MM.1S (cell line): ENCODE data around the gene TRIOBP.

Source experiments
- DNase-seq: peaks from one replicate; pipeline ENCODE4 v3.0.0-alpha.2; 2015
- H2AFZ ChIP-seq: fragments of 300-600 bp; sonication (generic); 2 replicates; pipeline ENCODE4 v1.6.0; 2016; ENCODE audit warnings: antibody characterized with exemption, low read length
- H3F3A ChIP-seq: fragments of 300-600 bp; sonication (generic); 2 replicates; pipeline ENCODE4 v1.6.1; 2016; ENCODE audit warnings: mild to moderate bottlenecking, antibody characterized with exemption, low read length, moderate library complexity, mixed read lengths; ENCODE audit not compliant: insufficient read depth
- H3K27ac ChIP-seq: fragments of 300-600 bp; sonication (generic); 2 replicates; pipeline ENCODE4 v1.5.1; 2016; ENCODE audit warnings: mild to moderate bottlenecking, low read length
- H3K27me3 ChIP-seq: fragments of 300-600 bp; sonication (generic); replicated peaks from 2 replicates; pipeline ENCODE4 v1.6.0; 2016; ENCODE audit warnings: low read length; ENCODE audit not compliant: insufficient read depth
- H3K36me3 ChIP-seq: fragments of 300-600 bp; sonication (generic); replicated peaks from 2 replicates; pipeline ENCODE4 v1.6.1; 2016; ENCODE audit warnings: mild to moderate bottlenecking, low read length, mixed read lengths; ENCODE audit not compliant: insufficient read depth
- H3K4me1 ChIP-seq: fragments of 300-600 bp; sonication (generic); 2 replicates; pipeline ENCODE4 v1.6.1; 2016; ENCODE audit warnings: low read length, mixed read lengths
- H3K4me2 ChIP-seq: fragments of 300-600 bp; sonication (generic); 2 replicates; pipeline ENCODE4 v1.6.0; 2016; ENCODE audit warnings: low read depth, low read length
- H3K4me3 ChIP-seq: fragments of 300-600 bp; sonication (generic); 2 replicates; pipeline ENCODE4 v1.5.1; 2016; ENCODE audit warnings: low read length, mixed read lengths
- H3K79me2 ChIP-seq: fragments of 300-600 bp; sonication (generic); 2 replicates; pipeline ENCODE4 v1.6.1; 2016; ENCODE audit warnings: mixed run types, low read length, mixed read lengths
- H3K9ac ChIP-seq: fragments of 300-600 bp; sonication (generic); 2 replicates; pipeline ENCODE4 v1.6.1; 2016; ENCODE audit warnings: low read length, mixed read lengths
- H3K9me2 ChIP-seq: fragments of 300-600 bp; sonication (generic); replicated peaks from 2 replicates; pipeline ENCODE4 v1.6.1; 2016; ENCODE audit warnings: mild to moderate bottlenecking, low read length, mixed read lengths; ENCODE audit not compliant: insufficient read depth
- H3K9me3 ChIP-seq: fragments of 300-600 bp; sonication (generic); replicated peaks from 2 replicates; pipeline ENCODE4 v1.6.1; 2016; ENCODE audit warnings: mild to moderate bottlenecking, low read length, mixed read lengths; ENCODE audit not compliant: insufficient read depth
- H4K20me1 ChIP-seq: fragments of 300-600 bp; sonication (generic); 2 replicates; pipeline ENCODE4 v1.6.1; 2016; ENCODE audit warnings: mild to moderate bottlenecking, low read length, moderate library complexity, mixed read lengths; ENCODE audit not compliant: insufficient read depth
- CTCF ChIP-seq: fragments of 300-600 bp; sonication (generic); IDR thresholded peaks from 2 replicates; pipeline ENCODE4 v1.5.1; 2016; ENCODE audit warnings: antibody characterized with exemption, low read length, mixed read lengths
- EZH2 ChIP-seq: fragments of 300-600 bp; sonication (generic); optimal IDR thresholded peaks from 2 replicates; pipeline ENCODE3; 2017; ENCODE audit warnings: low read depth, mild to moderate bottlenecking, antibody characterized with exemption, low read length, mixed read lengths
- EZH2phosphoT487 ChIP-seq: fragments of 300-600 bp; sonication (generic); IDR thresholded peaks from 2 replicates; pipeline ENCODE4 v1.6.1; 2018; ENCODE audit warnings: antibody characterized with exemption, low read length

The TRIOBP gene

GRCh38 chr22:37696657-37697537 is at the start of gene TRIOBP:
TSS of gene TRIOBP (plus strand) at chr22:37697048. CDS start at chr22:37701366, 4,318 bp downstream.
- H3K4me1 ChIP-seq, result no peaks in the 10 kb centered on the region
- no peak within 1 kb of the TSS for H3K27ac ChIP-seq
- H4K20me1 ChIP-seq, result no peaks in the 10 kb centered on the region
- 0 out of 2 replicates have a peak, but pooled peaks cover 6% of the 10 kb centered on the region for H3F3A ChIP-seq
- H3K9me2 ChIP-seq, result no peaks in the 10 kb centered on the region
- peak within 1 kb of the TSS; percentile 73 for H3K4me2 ChIP-seq
- no peaks in the 10 kb centered on the region for H3K79me2 ChIP-seq
- H3K36me3 ChIP-seq, result no peaks in the 10 kb centered on the region
- no peak within 1 kb of the TSS for H2AFZ ChIP-seq
- H3K9ac ChIP-seq, result no peak within 1 kb of the TSS
- TF ChIP-seq CTCF (peak; percentile 43), EZH2 (no peak), EZH2phosphoT487 (no peak)
- peak within 1 kb of the TSS; percentile 9; the same call in 1 of the 2 replicates for H3K4me3 ChIP-seq
- no peaks in the 10 kb centered on the region for H3K9me3 ChIP-seq
- H3K27me3 ChIP-seq, result no peaks in the 10 kb centered on the region
- peak; percentile 95 for DNase-seq

- Histone ChIP-seq H3K4me3 (no peak overlapping the region), H3K4me2 (no peak overlapping the region), H2AFZ (no peak overlapping the region), H3K9ac (no peak overlapping the region), H3F3A (no peaks in the 10 kb centered on the region), H3K27me3 (no peaks in the 10 kb centered on the region), H3K4me1 (no peaks in the 10 kb centered on the region; the same call in 1 of the 2 replicates), H3K9me3 (no peaks in the 10 kb centered on the region), H3K79me2 (no peaks in the 10 kb centered on the region), H3K9me2 (no peaks in the 10 kb centered on the region), H3K36me3 (no peaks in the 10 kb centered on the region), H3K27ac (no peak overlapping the region), H4K20me1 (no peaks in the 10 kb centered on the region)
- DNase-seq, result no peak
- TF ChIP-seq EZH2phosphoT487 (no peak), CTCF (no peak), EZH2 (no peak)
Observed at GRCh38 chr22:37647317-37647716, 49.5 kb upstream of the TRIOBP start.

GRCh38 chr22:37647928-37648327 is 48.9 kb upstream of the TRIOBP start:
- TF ChIP-seq CTCF (no peak), EZH2phosphoT487 (no peak), EZH2 (no peak)
- H3K36me3 ChIP-seq, result no peaks in the 10 kb centered on the region
- H3K9me3 ChIP-seq, result no peaks in the 10 kb centered on the region
- H3K27ac ChIP-seq, result no peak overlapping the region
- H3K4me1 ChIP-seq, result no peaks in the 10 kb centered on the region; the same call in 1 of the 2 replicates
- H3K9me2 ChIP-seq, result no peaks in the 10 kb centered on the region
- H3K4me3 ChIP-seq, result no peak overlapping the region
- H3K9ac ChIP-seq, result no peak overlapping the region
- H3F3A ChIP-seq, result no peaks in the 10 kb centered on the region
- no peaks in the 10 kb centered on the region for H3K79me2 ChIP-seq
- no peak overlapping the region for H3K4me2 ChIP-seq
- no peak overlapping the region for H2AFZ ChIP-seq
- H4K20me1 ChIP-seq, result no peaks in the 10 kb centered on the region
- no peaks in the 10 kb centered on the region for H3K27me3 ChIP-seq
- DNase-seq, result no peak
